Hematopoietic multipotent progenitor cell treated with erythropoietin and hydrocortisone succinate and interleukin-3 and kit ligand, for 17 days (in vitro differentiated cells): ENCODE data around the gene UFC1.

ENCODE experiments used
- DNase-seq: peaks from one replicate; pipeline ENCODE4 v3.0.0-alpha.2; 2015; ENCODE audit warnings: low spot score

The UFC1 gene

GRCh38 chr1:161193561-161194235, 39.9 kb downstream of the UFC1 start:
- DNase-seq, result no peak

GRCh38 chr1:161195171-161195570, 41.4 kb downstream of the UFC1 start:
- DNase-seq, result no peak

GRCh38 chr1:161196111-161196510, 42.3 kb downstream of the UFC1 start:
- no peak for DNase-seq

GRCh38 chr1:161196521-161197451, 43.0 kb downstream of the UFC1 start:
- DNase-seq, result no peak

GRCh38 chr1:161197560-161198193, 43.9 kb downstream of the UFC1 start:
- DNase-seq, result no peak

- DNase-seq, result no peak
Observed at GRCh38 chr1:161198194-161198896, 44.6 kb downstream of the UFC1 start.

GRCh38 chr1:161198897-161199431, 45.2 kb downstream of the UFC1 start, which contains the start of gene ADAMTS4:
Gene ADAMTS4, minus strand, starts transcription at chr1:161199054. Its CDS starts 427 bp downstream, at chr1:161198627.
- DNase-seq, result no peak

- no peak for DNase-seq
Observed at GRCh38 chr1:161199506-161200139, 45.8 kb downstream of the UFC1 start.

GRCh38 chr1:161200421-161200991, 46.7 kb downstream of the UFC1 start:
- no peak for DNase-seq

- no peak for DNase-seq
Observed at GRCh38 chr1:161200992-161201835, 47.4 kb downstream of the UFC1 start.

GRCh38 chr1:161201836-161202712, 48.3 kb downstream of the UFC1 start, which contains the start of gene NDUFS2:
Gene NDUFS2, plus strand, starts transcription at chr1:161202367. Its CDS starts 19 bp downstream, at chr1:161202386.
- peak; percentile 99 for DNase-seq

- DNase-seq, result no peak
Observed at GRCh38 chr1:161206411-161207140, 52.8 kb downstream of the UFC1 start.

- DNase-seq, result no peak
Observed at GRCh38 chr1:161207173-161207572, 53.4 kb downstream of the UFC1 start.
